GM04504 (cell line): ENCODE results near the gene MRO.
"Not testable (repeated sequence)": the region's sequence is repeated elsewhere in the genome, so short reads cannot be mapped to it uniquely, and the experiment has no call there.

Source experiments
- DNase-seq: peaks from one replicate; pipeline ENCODE4 v3.0.0-alpha.2; 2012; ENCODE audit warnings: low read depth

Gene MRO

DNA sequence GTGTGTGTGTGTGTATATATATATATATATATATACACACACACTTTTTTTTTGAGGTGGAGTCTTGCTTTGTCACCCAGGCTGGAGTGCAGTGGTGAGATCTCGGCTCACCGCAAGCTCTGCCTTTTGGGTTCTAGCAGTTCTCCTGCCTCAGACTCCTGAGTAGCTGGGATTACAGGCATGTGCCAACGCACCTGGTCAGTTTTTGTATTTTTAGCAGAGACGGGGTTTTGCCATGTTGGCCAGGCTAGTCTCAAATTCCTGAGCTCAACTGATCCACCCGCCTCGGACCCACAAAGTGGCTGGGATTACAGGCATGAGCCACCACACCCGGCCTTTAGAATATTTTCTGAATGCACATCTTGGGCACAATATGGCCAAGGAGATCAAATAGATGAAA lies 13.7 kb upstream of the MRO start:
- DNase-seq, result not testable (repeated sequence)

DNA sequence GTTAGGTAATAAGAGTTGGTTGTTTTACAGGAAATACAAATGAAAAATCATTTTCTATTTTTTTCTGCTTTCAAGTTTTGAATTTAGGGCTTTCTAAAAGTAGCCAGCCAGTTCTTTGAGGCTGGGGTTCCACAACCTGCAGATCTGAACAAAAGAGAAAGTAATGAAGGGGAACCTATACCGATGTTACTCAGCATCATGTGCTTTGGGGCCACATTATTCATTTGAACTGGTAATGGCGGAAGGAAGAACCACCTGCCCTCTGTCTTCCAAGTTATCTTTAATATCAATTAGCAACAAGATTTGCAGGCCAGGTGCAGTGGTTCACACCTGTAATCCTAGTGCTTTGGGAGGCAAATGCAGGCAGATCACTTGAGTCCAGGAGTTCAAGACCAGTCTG lies 12.9 kb upstream of the MRO start:
- no peak for DNase-seq

DNA sequence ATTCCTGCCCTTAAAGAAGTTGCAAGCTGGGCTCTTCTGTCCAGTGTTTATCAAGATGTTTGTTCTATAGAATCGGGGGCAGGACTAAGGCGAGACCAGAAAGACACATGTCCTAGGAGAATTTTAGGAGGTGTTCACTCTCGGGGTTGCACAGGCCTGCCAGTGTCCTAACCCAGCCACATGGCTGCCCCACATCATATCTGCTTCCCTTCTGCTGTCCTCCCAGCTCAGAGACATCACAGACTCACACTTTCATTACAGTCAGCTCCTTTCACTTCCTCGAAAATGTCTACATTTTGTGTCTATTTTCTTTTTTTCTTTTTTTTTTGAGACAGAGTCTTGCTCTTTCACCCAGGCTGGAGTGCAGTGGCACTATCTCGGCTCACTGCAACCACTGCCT lies 10.7 kb upstream of the MRO start:
- DNase-seq, result no peak

DNA sequence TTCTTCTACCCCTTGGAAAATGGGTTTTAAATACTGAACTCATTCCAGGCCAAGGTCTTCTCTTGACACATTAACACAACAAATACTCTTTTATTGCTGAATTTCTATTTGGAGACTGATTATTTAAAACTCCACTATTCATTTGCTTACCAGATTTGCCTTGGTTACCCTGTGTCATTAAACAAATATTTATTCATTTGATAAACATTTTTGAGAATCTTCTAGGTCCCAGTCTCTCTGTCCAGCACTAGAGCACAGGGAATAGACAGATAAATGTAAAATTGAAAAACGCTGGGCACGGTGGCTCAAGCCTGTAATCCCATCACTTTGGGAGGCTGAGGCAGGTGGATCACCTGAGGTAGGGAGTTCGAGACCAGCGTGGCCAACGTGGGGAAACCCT lies 9.8 kb upstream of the MRO start:
- no peak for DNase-seq

DNA sequence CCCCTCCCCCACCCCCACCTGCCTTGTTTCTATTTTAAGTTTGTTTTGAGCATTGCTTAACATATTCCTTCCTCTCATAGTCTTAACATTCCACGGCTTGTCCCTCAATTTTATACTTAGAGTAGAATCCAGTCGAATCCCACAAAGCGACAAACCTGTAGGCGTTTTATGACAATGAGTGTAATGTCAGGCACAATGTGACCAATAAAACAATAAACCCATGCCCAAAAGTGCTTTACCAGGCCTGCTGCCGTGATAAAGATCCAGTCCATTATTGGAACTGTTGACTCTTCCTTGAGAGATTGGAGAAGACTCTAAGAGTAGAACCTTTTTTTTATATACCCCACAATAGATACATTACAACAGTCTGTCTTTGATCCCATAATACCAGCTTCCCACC lies 6.2 kb upstream of the MRO start:
- no peak for DNase-seq

DNA sequence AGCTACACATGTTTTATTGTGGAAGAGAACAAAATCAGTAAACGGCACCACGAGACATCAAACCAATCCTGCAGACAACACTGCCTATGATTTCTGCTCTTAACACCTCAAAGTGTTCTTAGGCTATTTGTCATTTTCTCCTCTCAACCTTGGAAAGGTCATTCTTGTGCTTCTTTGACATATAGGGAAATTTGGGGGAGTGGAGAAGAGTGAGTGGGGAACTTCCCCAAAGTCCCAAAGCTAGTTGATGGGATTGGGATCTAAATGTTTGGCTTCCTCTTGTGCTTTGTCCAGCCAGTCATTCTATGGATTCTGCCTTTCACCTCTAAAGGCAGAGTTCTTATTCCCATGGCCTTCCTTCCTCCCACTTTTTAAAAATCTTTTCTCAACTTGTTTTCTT lies 5.8 kb upstream of the MRO start:
- DNase-seq, result no peak

DNA sequence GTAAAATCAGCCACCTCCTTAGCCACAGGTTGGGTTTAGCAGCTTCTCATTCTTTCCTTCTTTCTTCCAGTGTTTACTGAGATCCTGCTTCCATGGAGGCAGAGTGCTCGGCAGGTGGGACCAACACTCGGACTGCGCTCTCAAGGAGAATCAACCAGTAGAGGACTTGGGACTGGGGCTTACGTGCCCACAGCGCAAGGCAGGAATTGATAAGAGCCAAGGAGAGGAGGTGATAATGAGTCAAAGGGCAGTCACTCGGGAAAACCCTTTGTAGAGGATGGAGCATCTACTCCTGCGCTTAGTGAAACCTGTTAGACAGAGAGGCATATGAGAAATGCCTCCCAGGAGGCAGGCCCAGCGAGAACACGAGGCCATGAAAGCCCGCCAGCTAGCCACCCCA lies 2.9 kb upstream of the MRO start:
- no peak for DNase-seq

DNA sequence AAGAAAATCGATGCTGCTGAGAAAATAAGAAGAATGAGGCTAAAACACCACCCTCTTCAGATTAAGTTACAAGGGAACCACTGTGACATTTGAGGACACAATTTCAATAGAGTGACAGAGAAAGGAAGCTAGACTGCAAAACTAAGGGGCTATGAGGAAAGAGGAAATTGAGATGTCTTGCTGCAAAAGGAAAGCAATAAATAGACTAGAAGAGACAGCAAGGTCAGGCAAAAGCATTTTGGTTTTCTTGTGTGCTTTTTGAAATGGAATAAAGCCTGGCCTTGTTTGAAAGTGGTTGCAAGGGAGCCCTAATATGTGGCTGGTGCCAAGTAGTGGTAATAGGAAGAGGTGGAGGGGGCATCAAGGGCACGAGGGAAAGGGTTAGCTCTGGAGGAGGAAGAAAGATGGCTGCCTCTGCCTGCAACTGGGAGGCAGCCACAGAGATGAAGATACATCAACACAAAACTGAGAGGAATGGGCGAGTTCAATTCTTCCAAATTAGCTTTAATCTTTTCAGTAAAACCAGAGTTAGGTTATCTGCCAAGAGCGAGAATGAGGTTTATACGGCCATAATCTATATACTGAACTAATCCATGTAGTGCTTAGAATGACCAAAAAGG lies 1.2 kb upstream of the MRO start:
- DNase-seq, result no peak

DNA sequence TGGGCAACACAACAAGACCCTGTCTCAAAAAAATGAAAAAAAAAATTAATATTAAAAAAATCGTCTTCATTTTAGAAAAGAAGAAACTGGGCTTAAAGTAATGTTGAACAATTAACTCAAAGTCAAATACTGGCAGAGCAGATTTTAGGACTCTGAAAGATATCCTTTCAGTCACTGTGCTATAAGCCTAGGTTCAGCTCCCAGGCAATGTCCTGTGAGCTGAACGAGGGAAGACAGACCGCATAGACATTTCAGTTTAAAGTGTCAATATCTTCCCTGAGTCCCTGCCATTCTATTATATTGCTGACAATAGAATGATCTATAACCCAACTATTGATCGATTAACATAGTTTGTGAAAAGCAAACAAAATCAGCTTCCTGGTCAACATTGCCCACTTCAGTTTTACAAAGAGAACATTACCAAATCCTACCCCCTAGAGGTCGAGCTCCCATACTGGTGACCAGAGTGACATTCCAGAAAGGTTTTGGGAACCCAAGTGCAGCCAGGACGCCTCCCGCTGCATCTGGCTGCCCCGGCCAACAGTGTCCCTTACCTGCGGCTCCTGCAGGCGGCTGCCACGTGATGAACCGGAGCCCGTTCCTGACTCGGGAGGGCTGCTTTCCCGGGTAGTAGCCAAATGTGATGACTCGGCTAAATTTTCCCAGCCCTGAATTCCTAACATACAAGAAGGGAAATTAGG lies 639 bp downstream of the MRO start:
- no peak for DNase-seq

DNA sequence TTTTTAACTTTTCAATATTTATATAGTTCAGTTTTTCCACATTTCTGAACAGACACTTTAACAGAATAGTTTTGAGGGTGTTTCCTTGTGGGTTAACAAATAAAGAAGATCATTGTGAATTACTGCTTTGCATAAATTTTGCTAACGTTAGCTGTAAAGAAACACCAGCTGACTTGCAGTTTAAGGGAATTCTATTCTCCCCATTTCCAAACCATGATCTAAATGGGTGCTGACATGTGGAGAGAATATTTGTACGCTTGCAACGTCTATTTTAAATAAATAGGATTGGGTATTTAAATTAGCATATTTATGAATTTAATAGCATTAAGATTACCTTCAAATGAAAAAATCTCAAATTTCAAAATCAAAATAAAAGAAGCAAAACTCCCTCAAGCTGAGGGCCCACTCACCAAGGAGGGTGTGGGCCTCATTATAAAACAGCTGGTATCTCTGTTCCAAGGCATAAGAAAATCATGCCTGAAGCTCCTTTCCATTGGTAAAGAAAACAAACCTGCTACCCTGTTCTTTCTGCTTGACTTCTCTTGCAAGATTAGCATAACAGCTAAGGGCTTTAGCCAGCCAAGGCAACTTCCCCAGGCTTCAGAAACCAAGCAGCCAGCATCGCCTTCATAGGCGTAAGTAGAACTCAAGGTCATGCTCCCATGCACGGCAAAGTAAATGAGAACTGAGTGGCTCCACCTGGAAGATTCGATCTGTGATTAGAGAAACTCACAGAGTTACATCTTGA lies 3.2 kb downstream of the MRO start:
- no peak for DNase-seq

DNA sequence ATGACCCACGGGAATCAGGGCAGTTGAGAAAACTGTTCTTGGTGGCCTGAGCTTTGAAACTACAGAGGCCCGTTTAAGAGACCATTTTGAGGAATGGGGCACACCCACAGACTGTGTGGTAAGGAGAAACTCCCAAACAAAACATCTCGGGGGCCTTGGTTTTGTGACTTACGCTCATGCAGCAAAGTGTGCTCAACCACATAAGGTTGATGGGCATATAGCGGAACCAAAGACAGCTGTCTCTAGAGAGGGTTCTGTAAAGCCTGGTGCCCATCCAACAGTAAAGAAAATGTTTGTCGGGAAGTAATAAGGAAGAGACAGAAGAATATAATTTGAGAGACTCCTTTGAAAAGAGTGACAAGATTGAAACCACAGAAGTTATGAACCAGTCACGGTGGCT lies 5.4 kb downstream of the MRO start:
- DNase-seq, result no peak

DNA sequence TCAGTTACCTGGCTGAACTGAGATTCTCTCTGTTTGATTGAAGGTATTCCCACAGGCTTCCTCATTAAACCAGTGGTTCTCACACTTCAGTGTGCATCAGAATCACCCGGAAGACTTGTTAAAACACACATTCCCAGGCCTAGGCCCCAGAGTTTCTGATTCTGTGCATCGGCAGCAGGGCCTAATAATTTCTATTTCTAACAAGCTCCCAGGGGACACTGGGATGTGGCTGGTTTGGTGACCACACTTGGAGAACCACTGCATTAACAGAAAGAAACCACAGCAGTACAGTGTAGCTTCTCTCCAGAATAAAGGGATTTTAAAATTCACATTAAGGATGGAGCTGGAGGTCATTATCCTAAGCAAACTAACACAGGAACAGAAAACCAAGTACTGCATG lies 6.5 kb downstream of the MRO start:
- DNase-seq, result no peak

DNA sequence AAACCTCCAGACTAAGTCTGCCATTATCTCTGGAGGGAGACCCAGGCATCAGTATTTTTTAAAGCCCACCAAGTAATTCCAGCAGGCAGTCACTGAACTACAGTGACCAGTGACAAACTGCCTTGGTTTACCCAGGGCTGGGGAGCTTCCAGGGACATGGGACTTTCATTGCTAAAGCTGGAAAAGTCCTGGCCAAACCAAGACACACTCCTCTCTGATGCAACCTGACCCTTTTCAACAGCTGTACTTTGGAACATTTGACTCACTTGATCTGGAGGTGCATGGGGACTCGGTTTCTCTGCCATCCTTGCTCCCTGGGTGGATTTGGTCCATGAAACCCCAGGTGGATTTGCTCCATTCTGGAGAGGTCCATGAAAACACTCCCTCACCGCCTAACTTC lies 7.0 kb downstream of the MRO start:
- no peak for DNase-seq

DNA sequence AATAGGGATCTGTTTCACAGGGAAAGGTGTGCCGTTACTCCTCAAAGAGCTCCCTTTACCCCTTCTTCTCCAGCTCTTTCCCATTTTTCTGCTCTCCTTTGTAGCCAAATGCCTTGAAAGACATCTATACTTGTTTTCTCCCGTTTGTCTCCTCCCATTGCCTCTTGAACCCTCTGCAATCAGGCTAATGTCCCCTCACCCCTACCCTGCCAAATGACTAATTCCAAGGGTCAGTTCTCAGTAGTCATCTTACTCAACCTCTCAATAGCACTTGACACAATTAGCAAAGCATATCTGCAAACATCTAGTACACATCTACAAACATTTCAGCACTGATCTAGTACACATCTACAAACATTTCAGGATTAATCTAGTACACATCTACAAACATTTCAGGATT lies 12.6 kb downstream of the MRO start:
- no peak for DNase-seq

DNA sequence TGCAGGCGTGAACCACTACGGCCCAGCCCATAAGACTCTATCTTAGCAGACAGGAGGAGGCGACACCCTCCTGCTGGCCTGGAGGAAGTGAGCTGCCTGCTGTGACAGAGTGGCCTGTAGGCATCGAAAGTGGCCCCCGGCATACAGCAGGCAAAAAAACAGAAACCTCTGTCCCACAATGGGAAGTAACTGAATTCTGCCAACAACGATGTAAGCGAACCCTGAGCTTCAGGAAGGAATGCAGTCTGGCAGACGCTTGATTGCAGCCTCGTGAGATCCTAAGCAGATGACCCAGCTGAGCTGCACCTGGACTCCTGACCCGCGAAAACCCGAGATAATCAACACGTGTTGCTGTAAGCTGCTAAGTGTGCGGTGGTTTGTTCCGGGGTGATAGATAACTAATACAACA lies 13.6 kb downstream of the MRO start:
- no peak for DNase-seq

DNA sequence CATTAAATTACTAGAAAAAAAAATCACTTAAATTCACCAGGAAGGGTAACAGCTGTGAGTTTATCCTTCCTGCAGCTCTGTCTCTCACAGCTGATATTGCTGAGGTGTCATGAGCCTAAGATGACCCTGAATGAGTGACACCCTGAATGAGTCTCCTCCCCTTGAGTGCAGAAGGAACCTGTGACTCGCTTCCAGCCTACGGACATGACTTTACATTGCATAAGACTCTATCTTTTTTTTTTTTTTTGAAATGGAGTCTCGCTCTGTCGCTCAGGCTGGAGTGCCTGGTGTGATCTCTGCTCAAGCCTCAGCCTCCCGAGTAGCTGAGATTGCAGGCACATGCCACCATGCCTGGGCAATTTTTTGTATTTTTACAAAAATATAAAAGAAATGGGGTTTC lies 14.1 kb downstream of the MRO start:
- no peak for DNase-seq

DNA sequence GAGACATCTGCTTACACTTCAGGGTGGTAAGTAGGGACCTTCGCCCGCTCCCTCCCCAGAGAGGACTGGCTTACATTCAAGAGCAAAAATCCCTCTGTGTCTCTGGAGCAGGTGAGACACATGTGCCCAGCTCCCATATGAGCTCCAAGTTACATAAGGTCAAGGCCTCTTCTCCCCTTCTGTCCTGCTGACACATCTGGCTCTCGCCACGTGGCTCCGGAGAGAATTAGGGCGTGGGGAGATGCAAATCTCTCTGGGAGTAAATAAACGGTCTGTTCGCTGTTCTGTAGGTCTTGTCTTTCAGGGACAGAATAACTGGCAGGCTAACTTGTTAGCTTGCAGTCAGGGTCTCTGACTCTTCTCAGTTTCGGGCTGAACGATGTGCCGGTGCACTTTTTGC lies 16.2 kb downstream of the MRO start:
- DNase-seq, result no peak

DNA sequence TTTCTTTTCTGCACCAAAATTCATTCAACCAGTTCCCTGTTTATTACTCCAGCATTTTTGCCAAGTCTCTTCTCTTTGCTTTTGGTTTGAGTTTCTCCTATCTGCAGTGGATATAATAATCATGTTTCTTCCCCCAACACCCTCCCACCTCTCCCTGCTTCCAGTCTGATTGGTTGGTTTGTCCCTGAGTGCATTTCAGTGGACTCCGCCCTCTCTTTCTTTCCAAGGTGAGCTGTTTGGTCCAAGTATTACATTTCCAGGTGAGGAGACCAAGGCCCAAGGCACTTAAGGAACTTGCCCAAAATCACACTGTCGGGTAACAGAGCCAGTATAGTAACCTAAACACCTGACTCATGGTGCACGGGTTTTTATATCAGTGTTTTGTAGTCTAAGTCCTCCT lies 17.7 kb downstream of the MRO start:
- DNase-seq, result no peak

DNA sequence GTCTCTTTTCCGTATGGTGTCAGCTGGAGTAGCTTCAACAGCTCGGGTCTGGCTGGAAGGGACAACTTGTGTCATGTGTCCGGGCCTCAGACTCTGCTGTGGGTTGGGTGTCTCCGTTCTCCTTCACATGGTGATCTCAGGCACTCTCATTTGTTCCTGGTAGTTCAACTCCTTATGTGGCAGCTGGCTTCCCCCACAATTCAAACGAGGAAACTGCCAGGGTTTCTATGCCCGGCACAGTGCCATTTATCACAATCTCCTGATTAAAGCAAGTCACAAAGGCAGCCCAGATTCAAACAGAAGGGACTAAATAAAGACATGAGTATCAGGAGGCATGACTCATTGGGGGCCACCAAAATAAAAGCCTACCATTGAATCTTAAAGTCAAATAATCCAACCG lies 22.7 kb downstream of the MRO start:
- no peak for DNase-seq

DNA sequence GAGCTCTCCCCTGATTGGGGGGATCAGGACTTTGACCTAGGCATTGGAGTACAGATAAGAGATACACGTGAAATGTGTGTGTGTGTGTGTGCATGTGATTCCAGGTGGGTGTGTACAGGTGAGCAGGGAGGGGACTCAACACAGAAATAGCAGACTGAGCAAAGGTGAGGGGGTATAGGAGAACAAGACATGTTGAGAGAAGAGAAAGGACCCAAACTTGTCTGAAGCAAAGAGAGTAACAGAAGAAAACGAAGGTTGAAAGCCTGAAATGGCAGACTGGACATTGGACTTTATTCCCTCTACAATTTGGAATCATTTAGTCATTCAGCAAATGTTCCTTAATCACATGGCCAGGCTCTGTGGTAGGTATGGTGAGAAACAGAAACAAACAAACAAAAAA lies 23.3 kb downstream of the MRO start:
- DNase-seq, result no peak

DNA sequence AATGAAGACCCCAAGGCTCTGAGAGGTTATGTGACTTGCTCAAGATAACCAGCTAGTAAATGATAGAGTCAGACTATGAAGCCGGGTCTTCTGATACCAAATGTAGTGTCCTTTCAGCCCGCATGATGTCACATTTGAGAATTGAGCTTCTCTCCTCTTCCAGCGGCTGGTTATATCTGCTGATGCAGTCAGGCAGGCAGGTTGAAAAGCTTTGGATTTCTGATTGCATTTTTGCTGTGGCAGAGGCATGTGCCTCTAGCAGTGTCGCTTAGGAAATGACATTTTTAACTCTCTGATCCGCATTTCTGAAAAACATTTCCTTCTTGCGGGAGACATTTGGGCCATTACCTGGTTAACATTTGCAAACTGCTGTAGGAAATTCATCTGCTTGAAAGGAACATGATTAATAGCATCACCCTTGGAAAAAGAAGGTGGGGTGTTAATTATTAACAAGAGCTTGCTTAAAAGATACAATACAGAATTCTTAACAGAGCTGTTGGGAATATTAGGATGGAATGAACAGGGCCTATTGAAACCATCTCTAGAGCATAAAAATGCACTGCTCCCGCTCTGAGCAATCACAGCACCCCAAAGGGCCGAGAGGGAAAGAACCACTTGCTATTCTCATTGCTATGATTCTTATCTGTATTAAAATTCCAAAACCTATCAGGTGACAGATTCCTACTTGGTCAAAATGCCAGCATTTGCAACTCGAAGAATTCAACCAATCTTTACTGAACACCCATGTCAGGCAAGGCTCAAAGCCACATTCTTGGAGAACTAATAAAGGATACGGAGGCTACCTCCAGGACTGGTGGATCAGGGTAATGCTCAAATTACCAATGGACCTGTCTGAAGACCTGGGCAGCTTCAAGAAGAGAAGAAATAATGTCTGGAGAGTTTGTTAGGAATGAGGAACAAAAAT lies 25.9 kb downstream of the MRO start:
- no peak for DNase-seq

DNA sequence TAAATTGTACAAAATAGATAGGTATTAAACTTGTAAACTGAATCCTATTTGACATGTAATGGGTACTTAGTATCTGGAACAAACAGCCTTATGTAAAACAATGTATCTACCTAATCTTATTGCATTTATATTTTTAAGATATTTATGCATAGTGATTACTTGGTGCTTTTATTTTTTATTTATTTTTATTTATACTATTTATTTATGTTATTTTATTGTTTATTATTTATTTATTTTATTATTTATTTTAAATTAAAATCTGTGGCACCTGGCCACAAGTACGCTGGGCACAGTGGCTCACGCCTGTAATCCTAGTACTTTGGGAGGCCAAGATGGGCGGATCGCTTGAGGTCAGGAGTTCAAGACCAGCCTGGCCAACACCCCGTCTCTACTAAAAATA lies 26.9 kb downstream of the MRO start:
- no peak for DNase-seq
